Esophagus (tissue), 2 donors: ENCODE results near the gene KRTAP12-4. TPM values are rescaled to one million over a fixed set of nuclear protein-coding genes. Genes with fewer than 3 reads are reported as not detected.

Source experiments
- H3K27ac ChIP-seq, 2 donors: one replicate each; pipeline ENCODE4 v1.5.1; 2013; ENCODE audit warnings: low read depth in 2 of 2, mild to moderate bottlenecking in 2 of 2, inconsistent platforms in 1 of 2, low read length in 1 of 2, moderate library complexity in 1 of 2
- H3K27me3 ChIP-seq, 2 donors: one replicate each; pipeline ENCODE4 v1.6.1; 2013; ENCODE audit warnings: low read length in 2 of 2, control low read depth in 1 of 2, mild to moderate bottlenecking in 1 of 2; ENCODE audit not compliant: insufficient read depth in 2 of 2, control insufficient read depth in 1 of 2
- H3K36me3 ChIP-seq, 2 donors: one replicate each; pipeline ENCODE4 v1.6.1; 2013; ENCODE audit warnings: low read length in 1 of 2; ENCODE audit not compliant: control insufficient read depth in 2 of 2, insufficient read depth in 2 of 2
- H3K4me1 ChIP-seq, 2 donors: one replicate each; pipeline ENCODE4 v1.6.1; 2013; ENCODE audit warnings: low read length in 1 of 2; ENCODE audit not compliant: control insufficient read depth in 2 of 2, insufficient read depth in 2 of 2
- H3K4me3 ChIP-seq, 2 donors: one replicate each; pipeline ENCODE4 v1.5.1; 2013; ENCODE audit warnings: low read length in 2 of 2, mild to moderate bottlenecking in 2 of 2, low read depth in 1 of 2, moderate library complexity in 1 of 2
- H3K9me3 ChIP-seq, 2 donors: one replicate each; pipeline ENCODE4 v1.6.1; 2013; ENCODE audit warnings: mild to moderate bottlenecking in 2 of 2, low read depth in 1 of 2, low read length in 1 of 2, moderate library complexity in 1 of 2; ENCODE audit not compliant: control insufficient read depth in 2 of 2, insufficient read depth in 1 of 2
- WGBS, 2 donors: extraction: QIAGEN DNeasy Blood & Tissue Kit; methylation state at CpG; one replicate each; pipeline ENCODE4 v1.1.7; 2013; 5-methylcytosine and 5-hydroxymethylcytosine counted together
- polyA plus RNA-seq, 2 donors: library from polyadenylated mRNA; stranded (reverse); fragments of 200-250 nt; gene quantifications; one replicate each; pipeline ENCODE4 v1.2.3, GENCODE V29; 2013
- donor health status: healthy with polysubstance abuse.
- donor health status: Bipolar disorder and iron deficiency.

Gene KRTAP12-4
- polyA plus RNA-seq, 2 donors = not detected

DNA sequence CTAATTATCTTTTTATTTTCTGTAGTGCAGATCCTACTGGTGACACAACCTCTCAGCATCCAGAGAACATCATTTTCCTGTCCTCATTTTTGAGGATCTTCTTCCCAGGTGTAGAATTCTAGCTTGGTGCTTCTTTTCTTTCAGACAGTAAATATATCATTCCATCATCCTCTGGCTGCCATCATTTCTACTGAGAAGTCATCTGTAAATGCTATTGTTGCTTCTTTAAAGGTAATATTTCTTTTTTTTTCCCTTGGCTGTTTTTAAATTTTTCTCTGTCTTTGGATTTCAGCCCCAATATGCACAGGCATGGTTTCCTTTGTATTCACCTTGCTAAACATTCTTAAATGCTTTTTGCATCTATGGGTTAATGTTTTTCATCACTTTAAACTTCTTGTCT is 30.9 kb downstream of the KRTAP12-4 start:
- no peaks in the 10 kb centered on the region for H3K36me3 ChIP-seq
- H3K27ac ChIP-seq = no peak overlapping the region
- no peaks in the 10 kb centered on the region for H3K9me3 ChIP-seq
- no peaks in the 10 kb centered on the region for H3K27me3 ChIP-seq
- peaks cover 0 to 2% of the 10 kb centered on the region in 2 donors for H3K4me1 ChIP-seq
- no peak overlapping the region for H3K4me3 ChIP-seq

- Histone ChIP-seq H3K9me3 (no peaks in the 10 kb centered on the region), H3K27me3 (no peaks in the 10 kb centered on the region), H3K27ac (no peak overlapping the region), H3K4me1 (no peaks in the 10 kb centered on the region), H3K4me3 (no peak overlapping the region), H3K36me3 (no peaks in the 10 kb centered on the region)
- WGBS, 2 donors = 90 to 91% methylated on average over 6 of the region's 6 CpGs
Measured at GRCh38 chr21:44619886-44620285, 34.6 kb downstream of the KRTAP12-4 start.

DNA sequence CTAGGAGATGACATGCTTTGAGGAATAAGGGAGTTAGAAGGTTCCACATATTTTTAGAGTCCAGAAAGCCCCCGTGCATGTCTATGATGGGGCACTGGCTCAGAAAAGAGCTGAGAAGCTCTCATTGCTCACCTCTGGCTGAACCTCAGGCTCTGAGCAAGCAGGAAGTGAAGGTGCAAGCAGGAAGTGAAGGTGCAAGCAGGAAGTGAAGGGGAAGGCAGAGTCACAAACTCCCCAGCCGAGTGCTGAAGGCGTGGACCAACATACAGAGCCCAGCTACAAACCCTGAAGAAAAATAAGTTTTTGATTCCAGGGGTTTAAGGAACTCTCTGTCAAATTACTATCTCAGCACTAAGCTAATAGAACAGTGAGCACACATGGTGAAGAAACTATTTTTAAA is 35.5 kb downstream of the KRTAP12-4 start:
- Histone ChIP-seq H3K4me1 (no peaks in the 10 kb centered on the region), H3K4me3 (no peak overlapping the region), H3K27me3 (no peaks in the 10 kb centered on the region), H3K9me3 (no peaks in the 10 kb centered on the region), H3K36me3 (no peaks in the 10 kb centered on the region), H3K27ac (no peak overlapping the region)
- WGBS, 2 donors = 64 to 67% methylated on average over 3 of the region's 3 CpGs

DNA sequence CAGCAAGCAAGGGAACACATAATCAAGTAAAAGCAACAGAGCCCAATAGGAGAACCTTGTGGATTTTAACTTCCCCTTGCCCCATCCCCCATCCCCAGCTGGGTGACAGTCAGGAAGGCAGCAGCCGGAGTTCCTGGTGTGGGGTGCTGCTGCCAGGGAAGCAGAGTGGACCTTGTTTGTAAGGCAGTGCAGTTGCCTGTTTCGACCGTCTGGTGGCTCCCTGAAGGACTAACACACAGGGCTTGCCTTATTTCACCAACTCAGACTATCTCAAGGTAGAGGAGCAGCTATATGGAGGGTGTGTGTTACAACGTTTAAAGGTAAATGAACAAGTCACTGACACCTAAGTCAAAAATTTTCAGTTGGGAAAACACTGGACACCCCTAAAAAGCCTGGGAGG is 36.0 kb downstream of the KRTAP12-4 start:
- H3K27ac ChIP-seq = no peak overlapping the region
- no peaks in the 10 kb centered on the region for H3K36me3 ChIP-seq
- WGBS, 2 donors = 32 to 46% methylated on average over 4 of the region's 4 CpGs
- no peaks in the 10 kb centered on the region for H3K4me1 ChIP-seq
- H3K4me3 ChIP-seq = no peak overlapping the region
- no peaks in the 10 kb centered on the region for H3K27me3 ChIP-seq
- no peaks in the 10 kb centered on the region for H3K9me3 ChIP-seq

- no peaks in the 10 kb centered on the region for H3K36me3 ChIP-seq
- H3K27me3 ChIP-seq = no peaks in the 10 kb centered on the region
- no peak overlapping the region for H3K27ac ChIP-seq
- 59 to 64% methylated on average over 8 of the region's 8 CpGs for WGBS, 2 donors
- peaks cover 0 to under 1% of the 10 kb centered on the region in 2 donors for H3K9me3 ChIP-seq
- no peaks in the 10 kb centered on the region for H3K4me1 ChIP-seq
- H3K4me3 ChIP-seq = no peak overlapping the region
Measured at GRCh38 chr21:44617071-44617501, 37.4 kb downstream of the KRTAP12-4 start.

DNA sequence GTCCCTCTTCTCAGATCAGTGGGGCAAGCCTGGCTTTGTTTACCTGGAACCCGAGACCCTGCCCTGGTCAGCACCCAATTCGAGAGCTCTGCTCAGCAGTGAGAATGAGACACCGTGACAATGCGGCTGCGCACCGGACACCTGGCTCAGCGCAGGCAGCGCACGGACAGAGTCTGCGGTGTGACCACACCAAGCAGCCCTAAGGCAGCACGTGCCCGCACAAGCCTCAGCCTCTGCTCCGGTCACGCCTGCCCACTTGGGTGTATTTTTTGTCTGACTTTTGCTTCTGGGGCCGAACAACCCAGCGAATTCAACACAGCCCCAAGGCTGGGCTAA is 37.9 kb downstream of the KRTAP12-4 start:
- Histone ChIP-seq H3K36me3 (no peaks in the 10 kb centered on the region), H3K4me3 (no peak overlapping the region), H3K9me3 (peaks cover 0 to 5% of the 10 kb centered on the region in 2 donors), H3K27me3 (no peaks in the 10 kb centered on the region), H3K4me1 (no peaks in the 10 kb centered on the region), H3K27ac (no peak overlapping the region)
- WGBS, 2 donors = 46 to 63% methylated on average over 16 of the region's 16 CpGs

- 55 to 64% methylated on average over 17 of the region's 17 CpGs for WGBS, 2 donors
- Histone ChIP-seq H3K27me3 (no peaks in the 10 kb centered on the region), H3K4me3 (no peak overlapping the region), H3K9me3 (peaks cover 0 to 6% of the 10 kb centered on the region in 2 donors), H3K4me1 (no peaks in the 10 kb centered on the region), H3K27ac (no peak overlapping the region), H3K36me3 (no peaks in the 10 kb centered on the region)
Measured at GRCh38 chr21:44615911-44616590, 38.4 kb downstream of the KRTAP12-4 start.

GRCh38 chr21:44615466-44615865 is 39.0 kb downstream of the KRTAP12-4 start:
- Histone ChIP-seq H3K36me3 (no peaks in the 10 kb centered on the region), H3K4me3 (no peak overlapping the region), H3K9me3 (peaks cover under 1 to 8% of the 10 kb centered on the region in 2 donors), H3K27me3 (no peaks in the 10 kb centered on the region), H3K4me1 (no peaks in the 10 kb centered on the region), H3K27ac (no peak overlapping the region)
- WGBS, 2 donors = 74 to 77% methylated on average over 8 of the region's 8 CpGs

DNA sequence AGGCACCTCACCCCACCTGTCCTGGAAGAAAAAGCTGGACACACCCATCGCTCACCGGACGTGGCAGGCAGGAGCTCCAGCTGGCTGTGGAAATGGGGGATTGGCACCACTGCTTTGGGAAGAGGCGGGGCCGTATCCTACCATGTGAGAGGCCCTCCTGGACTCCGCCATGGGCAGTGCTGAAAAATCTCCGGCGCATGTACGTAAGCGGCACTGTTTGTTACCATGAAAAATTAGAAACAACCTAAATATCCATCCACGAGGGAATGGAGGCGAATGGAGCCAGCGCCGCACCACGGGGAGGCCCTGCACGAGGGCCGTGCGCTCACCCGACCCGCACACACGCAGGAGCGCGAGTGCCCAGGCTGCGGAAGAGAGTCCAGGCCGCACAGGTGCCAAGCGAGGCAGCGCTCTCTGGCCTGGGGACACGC is 39.5 kb downstream of the KRTAP12-4 start:
- peaks cover 2 to 9% of the 10 kb centered on the region in 2 donors for H3K9me3 ChIP-seq
- WGBS, 2 donors = 81 to 83% methylated on average over 28 of the region's 28 CpGs
- no peaks in the 10 kb centered on the region for H3K4me1 ChIP-seq
- no peaks in the 10 kb centered on the region for H3K36me3 ChIP-seq
- H3K27me3 ChIP-seq = no peaks in the 10 kb centered on the region
- H3K4me3 ChIP-seq = no peak overlapping the region
- no peak overlapping the region for H3K27ac ChIP-seq

DNA sequence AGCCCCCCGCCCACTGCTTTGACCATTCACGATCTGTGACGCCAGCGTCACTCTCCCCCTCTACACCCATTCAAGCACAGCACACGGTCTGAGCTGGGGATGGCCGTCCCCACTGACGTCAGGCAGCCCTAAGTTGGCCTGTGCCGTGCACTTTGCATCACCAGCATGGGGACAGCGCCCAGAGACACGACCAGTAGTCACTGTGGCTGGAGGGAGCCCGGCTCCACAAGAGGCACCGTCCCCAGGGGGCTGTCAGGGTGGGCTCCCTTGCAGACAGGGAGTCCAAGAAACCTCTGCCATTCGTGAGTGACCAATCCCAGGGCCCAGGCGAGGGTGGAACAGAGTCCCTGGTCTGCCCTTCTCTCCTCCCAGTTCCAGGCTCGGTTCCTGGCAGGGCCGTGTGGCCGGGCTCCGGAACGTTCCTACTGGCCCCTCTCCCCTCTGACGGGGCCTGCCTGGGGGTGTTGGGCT is 40.3 kb downstream of the KRTAP12-4 start:
- H3K4me1 ChIP-seq = no peaks in the 10 kb centered on the region
- H3K27me3 ChIP-seq = no peaks in the 10 kb centered on the region
- peaks cover 2 to 9% of the 10 kb centered on the region in 2 donors for H3K9me3 ChIP-seq
- H3K36me3 ChIP-seq = no peaks in the 10 kb centered on the region
- 81 to 83% methylated on average over 20 of the region's 20 CpGs for whole genome bisulfite sequencing, 2 donors
- no peak overlapping the region for H3K27ac ChIP-seq
- H3K4me3 ChIP-seq = no peak overlapping the region
